K562 (cell line): ENCODE data around the gene PSMB7. TPM values are rescaled to one million over a fixed set of nuclear protein-coding genes. Genes with fewer than 3 reads are reported as not detected.

Experiments used
- ATAC-seq: fragments of 200-7000 bp; cut with Tn5 transposase; 3 replicates; pipeline ENCODE4 v1.9.1; 2020; ENCODE audit warnings: moderate library complexity
- BruUV-seq: library from RNA; stranded (reverse); fragments of 400-500 nt; replicated peaks from 2 replicates; lab custom pipeline; 2021; lab: Mats Ljungman, UMichigan
- CTCF ChIA-PET: fragments of 300-600 bp; formaldehyde crosslinking; extraction: SDS; loops from one replicate; lab custom pipeline; 2021; ENCODE audit warnings: low intra/inter-chr PET ratio; lab: Yijun Ruan, JAX
- POLR2A ChIA-PET: fragments of 300-600, 350-650 bp; sonication (Branson Sonifier 250); formaldehyde crosslinking; extraction: SDS; loops from one replicate; lab custom pipeline; 2021; ENCODE audit warnings: antibody characterized with exemption, inconsistent platforms; lab: Yijun Ruan, JAX
- DNase-seq, 4 experiments: peaks; one replicate each; pipeline versions ENCODE4 v3.0.0 to v3.0.0-alpha.2; 2011 to 2018; ENCODE audit warnings: low spot score in 3 of 4, mixed read lengths in 3 of 4; ENCODE audit errors: extremely low read depth in 1 of 4
- FAIRE-seq: peaks from 2 replicates; lab custom pipeline; 2011; peaks lifted over from hg19 to GRCh38; lab: Jason Lieb, UNC
- H2AFZ ChIP-seq: 2 replicates; pipeline ENCODE4 v1.6.0; 2011; ENCODE audit warnings: low read depth, low read length, control low read depth, inconsistent platforms
- H3K27ac ChIP-seq: fragments of 200-600 bp; 3 replicates; pipeline ENCODE4 v1.8.0; 2011; ENCODE audit warnings: low read depth, mild to moderate bottlenecking, control low read depth, inconsistent platforms, low read length, moderate library complexity, mixed read lengths; ENCODE audit errors: extremely low read depth
- H3K27me3 ChIP-seq, 2 experiments: fragments of 300-600 bp in 1 of 2; 2 replicates in 1 of 2; 3 replicates in 1 of 2; pipeline versions ENCODE4 v1.6.0 to v1.8.0; 2011; ENCODE audit warnings: inconsistent platforms in 2 of 2, low read length in 2 of 2, mild to moderate bottlenecking in 1 of 2, mixed read lengths in 1 of 2, moderate library complexity in 1 of 2; ENCODE audit not compliant: control insufficient read depth in 2 of 2, insufficient read depth in 2 of 2
- H3K36me3 ChIP-seq: fragments of 300-600 bp; 3 replicates; pipeline ENCODE4 v1.8.0; 2011; ENCODE audit warnings: mild to moderate bottlenecking, low read length, inconsistent platforms; ENCODE audit not compliant: control insufficient read depth, insufficient read depth
- H3K4me1 ChIP-seq, 2 experiments: fragments of 200-600 bp in 1 of 2; replicated peaks in 1 of 2; 2 replicates in 1 of 2; 3 replicates in 1 of 2; pipeline versions ENCODE4 v1.5.1 to v1.8.0; 2011; ENCODE audit warnings: inconsistent platforms in 2 of 2, low read length in 2 of 2, mild to moderate bottlenecking in 1 of 2, mixed read lengths in 1 of 2, moderate library complexity in 1 of 2; ENCODE audit not compliant: control insufficient read depth in 2 of 2, insufficient read depth in 2 of 2
- H3K4me2 ChIP-seq: 2 replicates; pipeline ENCODE4 v1.6.1; 2011; ENCODE audit warnings: low read length, control low read depth, inconsistent platforms, mixed read lengths; ENCODE audit not compliant: insufficient read depth
- H3K4me3 ChIP-seq: fragments of 200-600 bp; sonication (generic), shearing (Covaris generic); 2 replicates; pipeline ENCODE4 v1.5.1; 2016; ENCODE audit warnings: control low read depth, inconsistent platforms
- H3K79me2 ChIP-seq: fragments of 200-600 bp; 3 replicates; pipeline ENCODE4 v1.8.0; 2011; ENCODE audit warnings: low read length, inconsistent platforms; ENCODE audit not compliant: control insufficient read depth, insufficient read depth
- H3K9ac ChIP-seq, 2 experiments: 2 replicates each; pipeline versions ENCODE4 v1.6.0 to v1.6.1; 2011; ENCODE audit warnings: low read depth in 2 of 2, low read length in 2 of 2, control low read depth in 1 of 2, inconsistent platforms in 1 of 2, mild to moderate bottlenecking in 1 of 2, mixed read lengths in 1 of 2; ENCODE audit not compliant: insufficient read depth in 1 of 2
- H3K9me1 ChIP-seq: one replicate; pipeline ENCODE4 v1.6.0; 2011; ENCODE audit warnings: inconsistent platforms, mild to moderate bottlenecking, low read length, moderate library complexity; ENCODE audit not compliant: control insufficient read depth, insufficient read depth
- H3K9me3 ChIP-seq: replicated peaks from 2 replicates; pipeline ENCODE4 v1.5.1; 2011; ENCODE audit warnings: low read depth, low read length, inconsistent platforms; ENCODE audit not compliant: control insufficient read depth, insufficient read depth
- H4K20me1 ChIP-seq: replicated peaks from 2 replicates; pipeline ENCODE4 v1.6.1; 2011; ENCODE audit warnings: low read length, inconsistent platforms, mixed read lengths; ENCODE audit not compliant: control insufficient read depth, insufficient read depth
- HMGN3 ChIP-seq: IDR thresholded peaks from 2 replicates; pipeline ENCODE4 v1.6.1; 2011; ENCODE audit warnings: borderline replicate concordance, low read depth, mild to moderate bottlenecking, mixed read lengths, low read length; ENCODE audit not compliant: insufficient read length; ENCODE audit errors: extremely low read depth
- ZNF124 ChIP-seq: sonication (generic); formaldehyde crosslinking; IDR thresholded peaks from 2 replicates; pipeline ENCODE4 v1.8.1; 2022; ENCODE audit warnings: missing genetic modification reagents
- ZNF212 ChIP-seq: fragments of 450-650 bp; formaldehyde crosslinking; IDR thresholded peaks from 2 replicates; pipeline ENCODE4 v1.4.0; 2020; ENCODE audit warnings: mild to moderate bottlenecking
- ZNF583 ChIP-seq: fragments of 250-450 bp; sonication (Bioruptor Pico); IDR thresholded peaks from 2 replicates; pipeline ENCODE4 v1.4.0; 2020
- WGBS: fragments of 100-300 bp; shearing (Covaris generic); methylation state at CpG from one replicate; pipeline ENCODE4 v1.1.6; 2016; ENCODE audit warnings: low coverage, mixed read lengths; ENCODE audit not compliant: insufficient coverage; ENCODE audit errors: missing lambda C conversion rate; 5-methylcytosine and 5-hydroxymethylcytosine counted together
- in situ Hi-C: fragments of 300-500 bp; cut with MboI; formaldehyde crosslinking; loops from 4 replicates; pipeline ENCODE4 v1.15.0; 2018; ENCODE audit warnings: inconsistent platforms, mixed read lengths
- intact Hi-C: fragments of 100-400 bp; cut with micrococcal nuclease; formaldehyde crosslinking; loops from 2 replicates; pipeline ENCODE4 v1.14.2; 2022
- polyA plus RNA-seq, 8 experiments: library from polyadenylated mRNA; depleted of rRNA in 4 of 8; stranded (reverse) in 5 of 8; unstranded in 3 of 8; fragments of >200 nt; fragmentation: Nextera tagmentation in 2 of 8; fragmentation: Illumina TruSeq in 1 of 8; extraction: Ambion mirVana in 2 of 8; extraction: Trizol in 1 of 8; gene quantifications; 2 replicates each; pipeline versions ENCODE4 v1.2.1 to v1.2.3, GENCODE V29; 2011 to 2014; ENCODE audit warnings: inconsistent platforms in 1 of 8, missing spikeins in 1 of 8
- total RNA-seq, 7 experiments: library from RNA; depleted of rRNA in 6 of 7; stranded (reverse); fragments of >200 nt in 6 of 7; fragmentation: Illumina TruSeq in 2 of 7; extraction: Trizol in 2 of 7; gene quantifications; 2 replicates each; pipeline versions ENCODE4 v1.2.1 to v1.2.3, GENCODE V29; 2011 to 2021; ENCODE audit warnings: low replicate concordance in 1 of 7
- TF ChIP-seq, protein P1 (sequence below): fragments of 450-650 bp; IDR thresholded peaks from 2 replicates; pipeline ENCODE4 v1.6.1; 2016; ENCODE audit warnings: low read depth
- TF ChIP-seq, protein P2 (sequence below): fragments of 250-450 bp; sonication (Bioruptor Pico); IDR thresholded peaks from 2 replicates; pipeline ENCODE4 v1.4.0; 2020; ENCODE audit warnings: mild to moderate bottlenecking

Gene PSMB7
- total and polyA plus RNA-seq, 9 of the 15 experiments (the other 6 are each of a cell fraction or from before 2014, with no cell fraction given) = 321 to 978 (median 407) TPM

DNA sequence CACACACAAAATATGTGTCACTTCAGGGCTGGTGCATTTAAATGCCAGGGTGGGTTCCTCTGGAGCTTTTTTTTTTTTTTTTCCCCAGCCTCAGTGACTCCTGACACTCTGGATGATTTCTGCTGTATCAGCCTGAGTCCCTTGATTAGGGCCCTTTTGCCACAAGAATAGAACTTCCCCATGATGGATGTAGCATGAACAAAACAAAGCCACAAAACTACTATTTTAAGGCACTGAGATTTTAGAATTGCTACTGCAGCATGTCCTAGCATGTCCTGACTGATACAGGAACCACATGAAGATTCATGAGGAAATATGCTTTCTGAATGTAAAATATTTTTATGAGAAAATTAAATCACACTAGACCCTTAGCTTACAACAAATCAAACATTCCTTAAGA, 21.1 kb upstream of the PSMB7 start:
- peaks cover 0 to 3% of the 10 kb centered on the region in 2 experiments; a peak in 2 of 5 replicates for H3K4me1 ChIP-seq
- CTCF ChIA-PET = no interaction called here

DNA sequence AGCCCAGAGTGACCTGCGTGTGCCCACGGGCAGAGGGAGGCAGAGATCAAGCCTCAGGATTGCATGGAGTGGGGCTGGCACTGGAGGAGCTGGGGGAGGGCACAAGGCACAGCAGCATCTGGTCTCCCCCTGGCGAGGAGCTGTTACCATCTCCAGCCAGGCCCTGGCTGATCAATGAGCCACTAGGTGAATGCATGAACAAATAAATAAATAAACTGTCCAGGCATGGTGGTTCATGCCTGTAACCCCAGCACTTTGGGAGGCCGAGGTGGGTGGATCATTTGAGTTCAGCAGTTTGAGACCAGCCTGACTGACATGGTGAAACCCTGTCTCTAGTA, 14.3 kb upstream of the PSMB7 start:
- Histone ChIP-seq H4K20me1 (no peaks in the 10 kb centered on the region), H3K79me2 (no peaks in the 10 kb centered on the region), H3K36me3 (no peaks in the 10 kb centered on the region), H2AFZ (no peak overlapping the region), H3K4me2 (no peak overlapping the region), H3K4me1 (peaks cover 0 to 5% of the 10 kb centered on the region in 2 experiments; a peak in 2 of 5 replicates), H3K9me3 (no peaks in the 10 kb centered on the region), H3K9ac (peak overlapping the region in 1 of 2 experiments; percentile 65; a peak in 1 of 4 replicates), H3K27ac (no peak overlapping the region), H3K27me3 (peaks cover 6 to 34% of the 10 kb centered on the region in 2 experiments), H3K9me1 (peaks cover 2% of the 10 kb centered on the region), H3K4me3 (no peak overlapping the region)
- POLR2A ChIA-PET = interaction anchor here (1.9 kb wide), 1 partner anchor 14 kb away, joined by 6 read pairs; no protein-coding TSS in a partner anchor
- CTCF ChIA-PET = no interaction called here
- BruUV-seq = no TSS peak
- DNase-seq (no peak), ATAC-seq (no peak), FAIRE-seq (no peak)
- in situ Hi-C loops (no loop called here), intact Hi-C loops (no loop called here)
- TF ChIP-seq, protein P1, sequence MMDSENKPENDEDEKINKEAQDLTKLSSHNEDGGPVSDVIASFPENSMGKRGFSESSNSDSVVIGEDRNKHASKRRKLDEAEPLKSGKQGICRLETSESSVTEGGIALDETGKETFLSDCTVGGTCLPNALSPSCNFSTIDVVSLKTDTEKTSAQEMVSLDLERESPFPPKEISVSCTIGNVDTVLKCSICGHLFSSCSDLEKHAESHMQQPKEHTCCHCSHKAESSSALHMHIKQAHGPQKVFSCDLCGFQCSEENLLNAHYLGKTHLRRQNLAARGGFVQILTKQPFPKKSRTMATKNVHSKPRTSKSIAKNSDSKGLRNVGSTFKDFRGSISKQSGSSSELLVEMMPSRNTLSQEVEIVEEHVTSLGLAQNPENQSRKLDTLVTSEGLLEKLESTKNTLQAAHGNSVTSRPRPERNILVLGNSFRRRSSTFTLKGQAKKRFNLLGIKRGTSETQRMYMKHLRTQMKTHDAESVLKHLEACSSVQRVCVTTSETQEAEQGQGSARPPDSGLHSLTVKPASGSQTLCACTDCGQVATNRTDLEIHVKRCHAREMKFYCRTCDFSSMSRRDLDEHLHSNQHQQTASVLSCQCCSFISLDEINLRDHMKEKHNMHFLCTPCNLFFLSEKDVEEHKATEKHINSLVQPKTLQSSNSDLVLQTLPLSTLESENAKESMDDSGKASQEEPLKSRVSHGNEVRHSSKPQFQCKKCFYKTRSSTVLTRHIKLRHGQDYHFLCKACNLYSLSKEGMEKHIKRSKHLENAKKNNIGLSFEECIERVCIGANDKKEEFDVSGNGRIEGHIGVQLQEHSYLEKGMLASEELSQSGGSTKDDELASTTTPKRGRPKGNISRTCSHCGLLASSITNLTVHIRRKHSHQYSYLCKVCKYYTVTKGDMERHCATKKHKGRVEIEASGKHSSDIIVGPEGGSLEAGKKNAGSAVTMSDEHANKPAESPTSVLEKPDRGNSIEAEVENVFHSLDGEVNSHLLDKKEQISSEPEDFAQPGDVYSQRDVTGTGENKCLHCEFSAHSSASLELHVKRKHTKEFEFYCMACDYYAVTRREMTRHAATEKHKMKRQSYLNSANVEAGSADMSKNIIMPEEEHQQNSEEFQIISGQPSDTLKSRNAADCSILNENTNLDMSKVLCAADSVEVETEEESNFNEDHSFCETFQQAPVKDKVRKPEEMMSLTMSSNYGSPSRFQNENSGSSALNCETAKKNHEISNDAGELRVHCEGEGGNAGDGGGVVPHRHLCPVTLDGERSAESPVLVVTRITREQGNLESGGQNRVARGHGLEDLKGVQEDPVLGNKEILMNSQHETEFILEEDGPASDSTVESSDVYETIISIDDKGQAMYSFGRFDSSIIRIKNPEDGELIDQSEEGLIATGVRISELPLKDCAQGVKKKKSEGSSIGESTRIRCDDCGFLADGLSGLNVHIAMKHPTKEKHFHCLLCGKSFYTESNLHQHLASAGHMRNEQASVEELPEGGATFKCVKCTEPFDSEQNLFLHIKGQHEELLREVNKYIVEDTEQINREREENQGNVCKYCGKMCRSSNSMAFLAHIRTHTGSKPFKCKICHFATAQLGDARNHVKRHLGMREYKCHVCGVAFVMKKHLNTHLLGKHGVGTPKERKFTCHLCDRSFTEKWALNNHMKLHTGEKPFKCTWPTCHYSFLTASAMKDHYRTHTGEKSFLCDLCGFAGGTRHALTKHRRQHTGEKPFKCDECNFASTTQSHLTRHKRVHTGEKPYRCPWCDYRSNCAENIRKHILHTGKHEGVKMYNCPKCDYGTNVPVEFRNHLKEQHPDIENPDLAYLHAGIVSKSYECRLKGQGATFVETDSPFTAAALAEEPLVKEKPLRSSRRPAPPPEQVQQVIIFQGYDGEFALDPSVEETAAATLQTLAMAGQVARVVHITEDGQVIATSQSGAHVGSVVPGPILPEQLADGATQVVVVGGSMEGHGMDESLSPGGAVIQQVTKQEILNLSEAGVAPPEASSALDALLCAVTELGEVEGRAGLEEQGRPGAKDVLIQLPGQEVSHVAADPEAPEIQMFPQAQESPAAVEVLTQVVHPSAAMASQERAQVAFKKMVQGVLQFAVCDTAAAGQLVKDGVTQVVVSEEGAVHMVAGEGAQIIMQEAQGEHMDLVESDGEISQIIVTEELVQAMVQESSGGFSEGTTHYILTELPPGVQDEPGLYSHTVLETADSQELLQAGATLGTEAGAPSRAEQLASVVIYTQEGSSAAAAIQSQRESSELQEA = no peak
- TF ChIP-seq, protein P2, sequence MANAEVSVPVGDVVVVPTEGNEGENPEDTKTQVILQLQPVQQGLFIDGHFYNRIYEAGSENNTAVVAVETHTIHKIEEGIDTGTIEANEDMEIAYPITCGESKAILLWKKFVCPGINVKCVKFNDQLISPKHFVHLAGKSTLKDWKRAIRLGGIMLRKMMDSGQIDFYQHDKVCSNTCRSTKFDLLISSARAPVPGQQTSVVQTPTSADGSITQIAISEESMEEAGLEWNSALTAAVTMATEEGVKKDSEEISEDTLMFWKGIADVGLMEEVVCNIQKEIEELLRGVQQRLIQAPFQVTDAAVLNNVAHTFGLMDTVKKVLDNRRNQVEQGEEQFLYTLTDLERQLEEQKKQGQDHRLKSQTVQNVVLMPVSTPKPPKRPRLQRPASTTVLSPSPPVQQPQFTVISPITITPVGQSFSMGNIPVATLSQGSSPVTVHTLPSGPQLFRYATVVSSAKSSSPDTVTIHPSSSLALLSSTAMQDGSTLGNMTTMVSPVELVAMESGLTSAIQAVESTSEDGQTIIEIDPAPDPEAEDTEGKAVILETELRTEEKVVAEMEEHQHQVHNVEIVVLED (CRISPR knock-in tag) = no peak
- TF ChIP-seq ZNF124 (CRISPR knock-in tag) (no peak), HMGN3 (no peak), ZNF583 (CRISPR knock-in tag) (no peak)
- WGBS = 6% methylated on average over 4 of the region's 4 CpGs

More for the DNA sequence above, 21.1 kb upstream of the PSMB7 start:
- no peak for TF ChIP-seq ZNF212 (CRISPR knock-in tag)
- no peak for DNase-seq
- Histone ChIP-seq H3K9ac (no peak overlapping the region), H3K9me1 (peaks cover 2% of the 10 kb centered on the region), H3K79me2 (no peaks in the 10 kb centered on the region), H3K27me3 (peaks cover 20 to 68% of the 10 kb centered on the region in 2 experiments), H3K27ac (no peak overlapping the region), H3K9me3 (no peaks in the 10 kb centered on the region), H4K20me1 (no peaks in the 10 kb centered on the region; the same call in 1 of the 2 replicates), H2AFZ (no peak overlapping the region), H3K4me3 (no peak overlapping the region), H3K4me2 (no peak overlapping the region), H3K36me3 (no peaks in the 10 kb centered on the region)
- in situ Hi-C loops = no loop called here
- POLR2A ChIA-PET = interaction anchor here (0.6 kb wide), 1 partner anchor 427 kb away, joined by 3 read pairs; no protein-coding TSS in a partner anchor
- no peak for ATAC-seq
- FAIRE-seq = no peak
- no TSS peak for BruUV-seq
- intact Hi-C loops = no loop called here
